COR-L47 (cell line): ENCODE data around the gene CRIP1.

Experiments used
- DNase-seq: peaks from one replicate; lab custom pipeline; 2025; lab: John Stamatoyannopoulos, UW

The CRIP1 gene

GRCh38 chr14:105470350-105471296 lies 16.1 kb upstream of the CRIP1 start:
- DNase-seq = peak; percentile 91

- DNase-seq = no peak
Observed at GRCh38 chr14:105471297-105471821, 15.3 kb upstream of the CRIP1 start.

GRCh38 chr14:105471823-105472485 lies 14.7 kb upstream of the CRIP1 start:
- no peak for DNase-seq

GRCh38 chr14:105472486-105472991 lies 14.1 kb upstream of the CRIP1 start:
- no peak for DNase-seq

- peak; percentile 47 for DNase-seq
Observed at GRCh38 chr14:105473033-105473676, 13.5 kb upstream of the CRIP1 start.

GRCh38 chr14:105473677-105474482 lies 12.8 kb upstream of the CRIP1 start:
- peak; percentile 97 for DNase-seq

- DNase-seq = peak; percentile 86
Observed at GRCh38 chr14:105474483-105475268, 12.0 kb upstream of the CRIP1 start, which contains the start of gene CRIP2. CRIP2 (plus strand) TSS chr14:105474821; CDS start chr14:105474863, 42 bp downstream.

GRCh38 chr14:105475269-105476096 lies 11.2 kb upstream of the CRIP1 start:
- peak; percentile 51 for DNase-seq

GRCh38 chr14:105476097-105476830 lies 10.4 kb upstream of the CRIP1 start:
- DNase-seq = peak; percentile 36

- peak; percentile 47 for DNase-seq
Observed at GRCh38 chr14:105476831-105477659, 9.6 kb upstream of the CRIP1 start.

GRCh38 chr14:105477660-105478397 lies 8.9 kb upstream of the CRIP1 start:
- no peak for DNase-seq

- DNase-seq = no peak
Observed at GRCh38 chr14:105478398-105479251, 8.1 kb upstream of the CRIP1 start.

GRCh38 chr14:105479431-105480158 lies 7.1 kb upstream of the CRIP1 start:
- DNase-seq = no peak

- DNase-seq = no peak
Observed at GRCh38 chr14:105480199-105480746, 6.4 kb upstream of the CRIP1 start.
